Suprapubic skin (tissue), 4 donors: ENCODE measurements around the gene RAB12. TPM values are rescaled to one million over a fixed set of nuclear protein-coding genes. Genes with fewer than 3 reads are reported as not detected.

Source experiments
- DNase-seq, 2 donors: peaks; one replicate each; pipeline ENCODE4 v3.0.0-alpha.2; 2019; ENCODE audit warnings: low spot score in 2 of 2
- H3K27ac ChIP-seq: fragments of 200-600 bp; sonication (generic); one replicate; pipeline ENCODE4 v1.5.1; 2019
- H3K27me3 ChIP-seq: fragments of 200-600 bp; sonication (generic); one replicate; pipeline ENCODE4 v1.5.1; 2019
- H3K36me3 ChIP-seq: fragments of 200-600 bp; sonication (generic); one replicate; pipeline ENCODE4 v1.5.1; 2019
- H3K4me1 ChIP-seq: fragments of 200-600 bp; sonication (generic); one replicate; pipeline ENCODE4 v1.5.1; 2019
- H3K4me3 ChIP-seq: fragments of 200-600 bp; sonication (generic); one replicate; pipeline ENCODE4 v1.5.1; 2019; ENCODE audit warnings: mild to moderate bottlenecking
- H3K9me3 ChIP-seq: fragments of 200-600 bp; sonication (generic); one replicate; pipeline ENCODE4 v1.5.1; 2019
- EP300 ChIP-seq: sonication (generic); formaldehyde crosslinking; IDR thresholded peaks from one replicate; pipeline ENCODE4 v1.6.1; 2017; ENCODE audit warnings: antibody characterized with exemption
- POLR2A ChIP-seq, 2 donors: fragments of 450-650 bp; IDR thresholded peaks; one replicate each; pipeline ENCODE4 v1.6.1; 2017; ENCODE audit warnings: antibody characterized with exemption in 2 of 2, mild to moderate bottlenecking in 2 of 2, moderate library complexity in 2 of 2
- POLR2AphosphoS5 ChIP-seq, 3 donors: sonication (generic); formaldehyde crosslinking; IDR thresholded peaks; one replicate each; pipeline ENCODE4 v1.6.1; 2017; ENCODE audit warnings: antibody characterized with exemption in 3 of 3
- WGBS: methylation state at CpG from one replicate; pipeline ENCODE4 v1.1.5; 2018; 5-methylcytosine and 5-hydroxymethylcytosine counted together
- total RNA-seq, 4 donors: library from RNA; depleted of rRNA; stranded (reverse); fragments of >200 nt; gene quantifications; one replicate each; pipeline ENCODE4 v1.1.0, GENCODE V29; 2016
- TF ChIP-seq, protein P1 (sequence below), 2 donors: fragments of 200-600 bp in 1 of 2; fragments of 450-650 bp in 1 of 2; sonication (generic) in 1 of 2; IDR thresholded peaks; one replicate each; pipeline ENCODE4 v1.5.1; 2016 to 2019; ENCODE audit warnings: antibody characterized with exemption in 2 of 2, mild to moderate bottlenecking in 1 of 2, moderate library complexity in 1 of 2

Gene RAB12
- total RNA-seq, 4 donors from 2014 or later, result 48.1 to 64.4 (median 48.7) TPM

DNA sequence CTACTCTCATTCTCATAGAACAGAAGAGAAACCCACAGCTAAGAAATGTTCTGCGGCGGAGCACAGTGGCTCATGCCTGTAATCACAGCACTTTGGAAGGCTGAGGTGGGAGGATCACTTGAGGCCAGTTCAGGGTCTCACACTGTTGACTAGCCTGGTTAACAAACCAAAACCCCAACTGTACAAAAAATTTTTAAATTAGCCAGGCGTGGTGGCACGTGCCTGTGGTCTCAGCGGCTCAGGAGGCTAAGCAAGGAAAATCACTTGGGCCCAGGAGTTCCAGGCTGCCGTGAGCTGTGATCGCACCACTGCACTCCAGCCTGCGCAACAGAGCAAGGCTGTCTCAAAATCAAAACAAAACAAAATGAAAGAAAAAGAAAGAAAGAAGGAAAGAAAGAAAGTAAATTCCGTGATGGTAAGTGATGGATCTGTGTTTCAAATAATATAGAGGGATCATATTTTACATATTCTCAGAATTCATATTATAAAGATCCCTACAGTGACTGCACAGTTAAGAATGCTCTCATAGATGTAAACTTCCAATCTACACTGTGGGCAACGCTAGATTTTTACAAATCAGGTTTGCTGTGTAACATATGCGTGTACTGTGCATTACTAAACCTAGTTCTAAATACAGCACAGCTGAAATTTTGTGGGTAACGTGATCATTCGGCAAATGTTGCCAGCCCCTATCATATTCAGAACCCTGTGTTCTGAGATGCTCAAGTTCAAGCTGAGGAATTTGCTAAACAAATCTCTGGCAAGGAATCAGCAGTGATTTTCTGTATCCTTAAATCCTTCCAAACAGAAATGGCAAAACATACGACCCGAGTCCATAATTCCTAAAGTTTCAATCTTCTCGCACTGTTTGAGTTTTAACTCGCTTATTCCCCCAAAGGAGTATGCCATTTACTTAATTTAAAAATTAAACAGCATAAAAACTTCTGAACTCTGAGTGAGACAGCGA lies 1.2 kb upstream of the RAB12 start:
- Histone ChIP-seq H3K9me3 (no peaks in the 10 kb centered on the region), H3K27ac (peak overlapping the region; percentile 82), H3K36me3 (no peaks in the 10 kb centered on the region), H3K27me3 (no peaks in the 10 kb centered on the region), H3K4me1 (peaks cover 44% of the 10 kb centered on the region), H3K4me3 (peak overlapping the region; percentile 74)
- 65% methylated on average over 18 of the region's 18 CpGs for WGBS
- TF ChIP-seq EP300 (no peak), POLR2A (IDR thresholded peaks at IDR 0.05) (no peak), POLR2AphosphoS5 (IDR thresholded peaks at IDR 0.05) (no peak)
- TF ChIP-seq, protein P1, sequence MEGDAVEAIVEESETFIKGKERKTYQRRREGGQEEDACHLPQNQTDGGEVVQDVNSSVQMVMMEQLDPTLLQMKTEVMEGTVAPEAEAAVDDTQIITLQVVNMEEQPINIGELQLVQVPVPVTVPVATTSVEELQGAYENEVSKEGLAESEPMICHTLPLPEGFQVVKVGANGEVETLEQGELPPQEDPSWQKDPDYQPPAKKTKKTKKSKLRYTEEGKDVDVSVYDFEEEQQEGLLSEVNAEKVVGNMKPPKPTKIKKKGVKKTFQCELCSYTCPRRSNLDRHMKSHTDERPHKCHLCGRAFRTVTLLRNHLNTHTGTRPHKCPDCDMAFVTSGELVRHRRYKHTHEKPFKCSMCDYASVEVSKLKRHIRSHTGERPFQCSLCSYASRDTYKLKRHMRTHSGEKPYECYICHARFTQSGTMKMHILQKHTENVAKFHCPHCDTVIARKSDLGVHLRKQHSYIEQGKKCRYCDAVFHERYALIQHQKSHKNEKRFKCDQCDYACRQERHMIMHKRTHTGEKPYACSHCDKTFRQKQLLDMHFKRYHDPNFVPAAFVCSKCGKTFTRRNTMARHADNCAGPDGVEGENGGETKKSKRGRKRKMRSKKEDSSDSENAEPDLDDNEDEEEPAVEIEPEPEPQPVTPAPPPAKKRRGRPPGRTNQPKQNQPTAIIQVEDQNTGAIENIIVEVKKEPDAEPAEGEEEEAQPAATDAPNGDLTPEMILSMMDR (IDR thresholded peaks at IDR 0.05), result no peak
- DNase-seq, result no peak

DNA sequence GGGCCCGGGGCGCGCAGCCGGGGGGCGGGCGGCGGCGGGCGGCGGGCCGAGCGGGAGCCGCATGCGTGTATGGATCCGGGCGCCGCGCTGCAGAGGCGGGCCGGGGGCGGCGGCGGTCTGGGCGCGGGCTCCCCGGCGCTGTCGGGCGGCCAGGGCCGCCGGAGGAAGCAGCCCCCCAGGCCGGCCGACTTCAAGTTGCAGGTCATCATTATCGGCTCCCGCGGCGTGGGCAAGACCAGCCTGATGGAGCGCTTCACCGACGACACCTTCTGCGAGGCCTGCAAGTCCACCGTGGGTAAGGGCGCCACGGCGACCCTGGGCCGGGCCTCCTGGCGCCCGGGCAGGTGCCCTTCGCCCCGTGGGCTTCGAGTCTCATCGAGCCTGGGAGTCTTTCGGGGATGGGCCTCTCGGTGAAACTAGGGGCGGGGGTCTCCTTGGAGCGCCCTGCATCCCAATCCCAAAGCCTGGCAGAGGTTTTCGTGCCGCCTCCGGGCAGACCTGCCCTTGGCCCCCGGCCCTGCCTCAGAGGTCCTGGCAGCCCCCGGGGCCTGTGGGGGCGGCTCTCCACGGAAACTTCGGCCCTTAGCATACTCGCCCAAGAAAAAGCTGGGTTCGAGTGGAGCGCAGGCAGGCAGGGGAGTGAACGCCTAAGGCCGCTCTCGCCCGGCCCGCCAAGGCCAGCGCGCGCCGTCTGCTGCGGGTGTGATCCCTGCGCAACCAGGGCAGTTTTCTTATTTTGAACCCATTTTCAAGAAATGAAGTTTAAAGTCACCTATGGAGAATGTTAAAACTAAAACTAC lies 622 bp downstream of the RAB12 start:
- Histone ChIP-seq H3K27me3 (no peaks in the 10 kb centered on the region), H3K27ac (peak overlapping the region; percentile 53), H3K36me3 (no peaks in the 10 kb centered on the region), H3K4me1 (peaks cover 62% of the 10 kb centered on the region), H3K4me3 (peak overlapping the region; percentile 74), H3K9me3 (no peaks in the 10 kb centered on the region)
- no CpG with 5 or more reads among the region's 78 CpGs for WGBS
- TF ChIP-seq EP300, result no peak
- TF ChIP-seq POLR2AphosphoS5 (IDR thresholded peaks at IDR 0.05), result no peak
- TF ChIP-seq, protein P1 (IDR thresholded peaks at IDR 0.05), result no peak
- TF ChIP-seq POLR2A (IDR thresholded peaks at IDR 0.05), result no peak
- DNase-seq, result peak in 1 of 2 donors; percentile 69

DNA sequence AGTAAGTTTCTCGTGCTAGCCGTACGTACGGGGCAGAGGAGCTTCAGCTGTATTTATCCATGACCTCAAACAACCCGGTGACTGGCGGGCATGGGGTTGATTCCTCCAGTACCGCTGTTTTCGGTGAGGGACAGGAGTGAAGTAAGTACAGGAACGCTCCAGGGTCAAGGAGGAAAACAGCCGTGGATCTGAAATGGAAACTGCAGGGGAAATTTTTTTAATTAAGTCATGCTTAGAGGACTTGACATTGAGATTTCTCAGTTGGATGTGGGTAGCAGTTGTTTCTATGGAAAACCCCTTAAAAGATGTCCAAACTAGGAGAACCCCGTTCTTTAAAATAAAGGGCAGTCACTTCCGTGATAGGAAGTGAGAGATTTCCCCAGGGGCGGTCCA lies 1.2 kb downstream of the RAB12 start:
- no peaks in the 10 kb centered on the region for H3K9me3 ChIP-seq
- DNase-seq, result no peak
- peak overlapping the region; percentile 74 for H3K4me3 ChIP-seq
- no peaks in the 10 kb centered on the region for H3K36me3 ChIP-seq
- TF ChIP-seq, protein P1 (IDR thresholded peaks at IDR 0.05), result no peak
- TF ChIP-seq POLR2AphosphoS5 (IDR thresholded peaks at IDR 0.05), result no peak
- no peak for TF ChIP-seq POLR2A (IDR thresholded peaks at IDR 0.05)
- TF ChIP-seq EP300, result no peak
- H3K27me3 ChIP-seq, result no peaks in the 10 kb centered on the region
- WGBS, result 3% methylated on average over 13 of the region's 13 CpGs
- H3K4me1 ChIP-seq, result peaks cover 68% of the 10 kb centered on the region
- peak overlapping the region; percentile 53 for H3K27ac ChIP-seq

DNA sequence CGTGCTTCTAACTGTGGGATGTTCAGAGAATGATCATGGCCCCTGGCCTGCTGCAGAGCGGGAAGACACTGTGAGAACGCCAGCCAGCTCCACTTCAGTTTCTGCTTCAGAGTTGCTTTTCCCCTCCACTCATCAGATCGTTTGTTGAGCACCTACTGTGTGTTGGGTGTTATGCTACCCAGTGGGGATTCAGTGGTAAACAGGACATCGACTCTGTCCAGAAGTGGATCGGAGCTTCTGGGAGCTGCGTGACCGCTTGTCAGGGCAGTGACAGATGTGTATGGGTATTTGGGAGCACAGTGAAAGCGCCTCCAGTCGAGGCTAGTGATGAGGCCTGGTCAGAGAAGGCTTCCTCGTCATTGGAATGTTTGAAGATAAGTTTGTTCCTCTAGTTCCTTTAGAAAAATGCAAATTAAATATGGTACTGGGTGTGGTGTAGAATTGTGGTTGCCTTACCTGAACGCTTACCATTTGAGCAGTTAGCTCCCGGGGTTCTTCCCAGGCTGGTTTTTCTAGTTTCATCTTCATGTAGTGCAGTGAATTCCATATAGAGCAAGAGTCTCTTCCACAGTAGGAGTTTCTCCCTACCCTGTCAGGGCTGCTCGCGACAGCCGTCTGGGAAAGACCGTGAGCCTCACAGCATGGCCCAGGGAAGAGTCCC lies 2.8 kb downstream of the RAB12 start:
- Histone ChIP-seq H3K36me3 (no peaks in the 10 kb centered on the region), H3K4me3 (peak overlapping the region; percentile 74), H3K27ac (peak overlapping the region; percentile 43), H3K4me1 (peaks cover 80% of the 10 kb centered on the region), H3K9me3 (no peaks in the 10 kb centered on the region), H3K27me3 (no peaks in the 10 kb centered on the region)
- WGBS, result 84% methylated on average over 17 of the region's 17 CpGs
- TF ChIP-seq POLR2A (IDR thresholded peaks at IDR 0.05) (no peak), EP300 (no peak), POLR2AphosphoS5 (IDR thresholded peaks at IDR 0.05) (no peak)
- TF ChIP-seq, protein P1 (IDR thresholded peaks at IDR 0.05), result no peak
- DNase-seq, result no peak
